Measurements from ENCODE around the gene SSBP2. TPM values are rescaled to one million over a fixed set of nuclear protein-coding genes. Genes with fewer than 3 reads are reported as not detected.

Gene SSBP2
- total RNA-seq, 1 experiment from 2014 or later = 5.2 TPM

- intact Hi-C loops (cut with micrococcal nuclease) = no loop called here
- no peak overlapping the region for H3K9ac ChIP-seq (ENCODE audit: low read length)
- no peak overlapping the region for H2AFZ ChIP-seq (ENCODE audit: low read depth, low read length, poor library complexity, severe bottlenecking)
- ChIA-PET RAD21 (ENCODE audit: low non-redundant PET in 1 of 2, low total read pairs in 2 of 2, uncharacterized antibody in 2 of 2, unreplicated experiment in 2 of 2) (no interaction called here), CTCF (no interaction called here), POLR2A (no interaction called here)
- no peak overlapping the region for H3K4me3 ChIP-seq (replicated peaks in 1 of 2; ENCODE audit: low read depth in 1 of 2, low read length in 2 of 2)
- TF ChIP-seq CBX3 (IDR thresholded peaks at IDR 0.05; ENCODE audit: low read depth) (no peak), ZFX (IDR thresholded peaks at IDR 0.05) (no peak), POLR2AphosphoS5 (IDR thresholded peaks at IDR 0.05; ENCODE audit: low read depth, low read length) (no peak), ELF1 (IDR thresholded peaks at IDR 0.05; ENCODE audit: borderline replicate concordance, low read depth) (no peak), POLR2A (IDR thresholded peaks at IDR 0.05; ENCODE audit: borderline replicate concordance, extremely low read depth, insufficient read depth, insufficient read length) (no peak), ATF3 (IDR thresholded peaks at IDR 0.05) (no peak), EZH2 (IDR thresholded peaks at IDR 0.05) (no peak), EGR1 (IDR thresholded peaks at IDR 0.05; ENCODE audit: low read depth) (no peak), TCF7L2 (IDR thresholded peaks at IDR 0.05; ENCODE audit: borderline replicate concordance, extremely low read depth, insufficient read depth, insufficient read length) (no peak), ZBTB33 (IDR thresholded peaks at IDR 0.05; ENCODE audit: extremely low read depth, insufficient replicate concordance, low read length) (no peak), CTCF (IDR thresholded peaks at IDR 0.05 in 2 of 3, conservative IDR thresholded peaks at IDR 0.05 in 1 of 3; ENCODE audit: borderline replicate concordance in 1 of 3, insufficient read depth in 1 of 3, low read depth in 2 of 3, low read length in 2 of 3) (no peak), SIN3A (IDR thresholded peaks at IDR 0.05; ENCODE audit: low read depth) (no peak), ZNF274 (IDR thresholded peaks at IDR 0.05; ENCODE audit: low read depth, low read length) (no peak), JUND (IDR thresholded peaks at IDR 0.05) (no peak), CEBPB (IDR thresholded peaks at IDR 0.05; ENCODE audit: low read depth) (no peak), EZH2phosphoT487 (IDR thresholded peaks at IDR 0.05; ENCODE audit: borderline replicate concordance) (no peak), SP1 (IDR thresholded peaks at IDR 0.05; ENCODE audit: low read depth) (no peak), FOSL1 (IDR thresholded peaks at IDR 0.05; ENCODE audit: low read depth) (no peak)
- ATAC-seq = no peak
- H3K27me3 ChIP-seq (ENCODE audit: insufficient read depth, low read length) = no peaks in the 10 kb centered on the region
- H4K20me1 ChIP-seq (ENCODE audit: insufficient read depth) = no peaks in the 10 kb centered on the region
- no peaks in the 10 kb centered on the region for H3K79me2 ChIP-seq (ENCODE audit: insufficient read depth, low read length)
- BruUV-seq (replicated peaks) = no TSS peak
- H3K4me2 ChIP-seq (ENCODE audit: low read length) = no peak overlapping the region
- no peak for DNase-seq (ENCODE audit: low read depth, low spot score)
- no peaks in the 10 kb centered on the region for H3K9me3 ChIP-seq (ENCODE audit: control insufficient read depth in 1 of 2, insufficient read depth in 1 of 2, low read depth in 1 of 2, low read length in 2 of 2)
- no peaks in the 10 kb centered on the region for H3K36me3 ChIP-seq (ENCODE audit: control insufficient read depth in 1 of 2, insufficient read depth in 2 of 2, low read length in 2 of 2)
- H3K4me1 ChIP-seq (ENCODE audit: control insufficient read depth in 1 of 2, insufficient read depth in 2 of 2, low read length in 2 of 2) = no peaks in the 10 kb centered on the region
- no peaks in the 10 kb centered on the region for H3K9me2 ChIP-seq (ENCODE audit: insufficient read depth)
- H3K27ac ChIP-seq (ENCODE audit: low read depth, low read length) = no peak overlapping the region
Measured at GRCh38 chr5:81365541-81365940, 385.4 kb downstream of the SSBP2 start.

Data from HCT116 (cell line).